Measurements from ENCODE around the gene MAT2A. TPM values are rescaled to one million over a fixed set of nuclear protein-coding genes. Genes with fewer than 3 reads are reported as not detected.
A peak's percentile ranks its signal among the peaks of the same experiment; 100 is the strongest.

Gene MAT2A
- total and polyA plus RNA-seq, 2 donors (not counting 1 experiment from before 2014, with no cell fraction given): 133 to 177 TPM

- H3K79me2 ChIP-seq (ENCODE audit: control insufficient read depth, insufficient read depth, low read length): peaks cover 25% of the 10 kb centered on the region
- POLR2A ChIA-PET: interaction anchor here (0.6 to 3.5 kb wide), 14 partner anchors 12 to 210 kb away, joined by 3 to 39 read pairs (median 6); partner anchors contain the start of genes C2orf68, ELMOD3, GGCX and RETSAT
- peak overlapping the region; percentile 82 for H3K9ac ChIP-seq (ENCODE audit: low read length)
- Mint-ChIP-seq H3K27ac (peak overlapping the region; percentile 99), H3K27me3 (no peaks in the 10 kb centered on the region), H3K4me1 (peaks cover 35% of the 10 kb centered on the region), H3K4me3 (peak overlapping the region; percentile 98), H3K9me3 (ENCODE audit: insufficient read depth) (no peaks in the 10 kb centered on the region)
- peaks cover 21 to 30% of the 10 kb centered on the region in 2 donors for H3K4me1 ChIP-seq (ENCODE audit: control insufficient read depth in 2 of 2, insufficient read depth in 2 of 2, low read length in 2 of 2)
- intact Hi-C loops (cut with micrococcal nuclease): loop anchor here (1.0 to 10.0 kb wide), 4 partner anchors 46 to 167 kb away; partner anchors contain the start of gene VAMP5
- no peaks in the 10 kb centered on the region for H3K9me3 ChIP-seq (ENCODE audit: control extremely low read depth in 1 of 3, control insufficient read depth in 2 of 3, insufficient read depth in 1 of 3, low read length in 2 of 3)
- DNase-seq (no peak), ATAC-seq (ENCODE audit: low read depth) (no peak)
- H3K4me3 ChIP-seq (ENCODE audit: control extremely low read depth in 1 of 5, extremely low read depth in 1 of 5, insufficient read depth in 1 of 5, low read depth in 2 of 5, low read length in 4 of 5): peak overlapping the region; percentile 78 to 99 (median 87)
- 1% methylated on average over 32 of the region's 35 CpGs for WGBS (ENCODE audit: insufficient coverage)
- no peaks in the 10 kb centered on the region for H3K27me3 ChIP-seq (replicated peaks in 1 of 4; ENCODE audit: control extremely low read depth in 1 of 4, control insufficient read depth in 3 of 4, insufficient read depth in 4 of 4, low read length in 3 of 4)
- peaks cover 6 to 19% of the 10 kb centered on the region in 2 experiments for H3K36me3 ChIP-seq (replicated peaks in 1 of 2; ENCODE audit: control extremely low read depth in 1 of 2, control insufficient read depth in 1 of 2, extremely low read depth in 1 of 2, insufficient read depth in 2 of 2, low read length in 1 of 2)
- TF ChIP-seq EZH2 (IDR thresholded peaks at IDR 0.05; ENCODE audit: borderline replicate concordance, insufficient read depth, low read depth, low read length, poor library complexity, severe bottlenecking) (no peak), CTCF (IDR thresholded peaks at IDR 0.05) (no peak)
- H4K20me1 ChIP-seq (ENCODE audit: control insufficient read depth, insufficient read depth, low read length, poor library complexity, severe bottlenecking): peaks cover 20% of the 10 kb centered on the region
- peak overlapping the region; percentile 83 for H3K4me2 ChIP-seq (replicated peaks; ENCODE audit: low read depth, low read length, poor library complexity, severe bottlenecking)
- peak overlapping the region; percentile 91 for H2AFZ ChIP-seq (ENCODE audit: insufficient read depth, low read depth, low read length, poor library complexity, severe bottlenecking)
- CTCF ChIA-PET: interaction anchor here (1.0 to 7.8 kb wide), 6 partner anchors 13 to 210 kb away, joined by 3 to 104 read pairs (median 16); partner anchors contain the start of genes SH2D6 and TGOLN2
- peak overlapping the region; percentile 68 to 81 for H3K27ac ChIP-seq (ENCODE audit: low read length in 2 of 2)
Observed at GRCh38 chr2:85537600-85538506, 1.1 kb upstream of the MAT2A start.

Data from B cell (primary cell).